Measurements from ENCODE around the gene ZNF784.
"Not testable (repeated sequence)": the region's sequence is repeated elsewhere in the genome, so short reads cannot be mapped to it uniquely, and the experiment has no call there.

ZNF784 gene

GRCh38 chr19:55586976-55587668 is 37.2 kb downstream of the ZNF784 start:
- no peak for TF ChIP-seq CTCF (IDR thresholded peaks at IDR 0.05; ENCODE audit: borderline replicate concordance, extremely low read depth, low read length, poor library complexity, severe bottlenecking)
- no peak for TF ChIP-seq EZH2 (IDR thresholded peaks at IDR 0.05; ENCODE audit: borderline replicate concordance, low read depth, low read length, severe bottlenecking)
- Histone ChIP-seq H3K4me1 (ENCODE audit: insufficient read depth, low read length) (peaks cover 34% of the 10 kb centered on the region), H3K9me3 (ENCODE audit: insufficient read depth, low read length, severe bottlenecking) (no peaks in the 10 kb centered on the region), H3K79me2 (ENCODE audit: insufficient read depth, low read length) (no peaks in the 10 kb centered on the region), H3K27me3 (ENCODE audit: insufficient read depth, low read length, poor library complexity) (no peaks in the 10 kb centered on the region), H3K9ac (ENCODE audit: low read depth, low read length) (0 out of 2 replicates have a peak overlapping the region, but pooled peaks have one; percentile 16), H2AFZ (ENCODE audit: low read depth, low read length) (peak overlapping the region; percentile 58), H3K36me3 (ENCODE audit: insufficient read depth, low read length) (no peaks in the 10 kb centered on the region), H3K4me3 (ENCODE audit: low read depth in 1 of 2, low read length in 2 of 2) (peak overlapping the region in 1 of 2 experiments; percentile 28; a peak in 2 of 4 replicates), H4K20me1 (ENCODE audit: insufficient read depth, low read length) (no peaks in the 10 kb centered on the region), H3K27ac (ENCODE audit: low read length) (no peak overlapping the region), H3K4me2 (ENCODE audit: insufficient read depth, low read length) (peak overlapping the region; percentile 67)
- DNase-seq, result peak; percentile 90
- ATAC-seq (ENCODE audit: insufficient read depth, low read depth), result peak; percentile 79

GRCh38 chr19:55585658-55586339 is 38.6 kb downstream of the ZNF784 start:
- Histone ChIP-seq H3K4me3 (ENCODE audit: low read depth in 1 of 2, low read length in 2 of 2) (peak overlapping the region in 1 of 2 experiments; percentile 53; a peak in 2 of 4 replicates), H3K4me2 (ENCODE audit: insufficient read depth, low read length) (peak overlapping the region; percentile 67)

GRCh38 chr19:55584871-55585270 is 39.5 kb downstream of the ZNF784 start:
- Histone ChIP-seq H3K9ac (ENCODE audit: low read depth, low read length) (no peak overlapping the region), H2AFZ (ENCODE audit: low read depth, low read length) (peak overlapping the region; percentile 72), H4K20me1 (ENCODE audit: insufficient read depth, low read length) (no peaks in the 10 kb centered on the region), H3K4me3 (ENCODE audit: low read depth in 1 of 2, low read length in 2 of 2) (no peak overlapping the region), H3K27me3 (ENCODE audit: insufficient read depth, low read length, poor library complexity) (no peaks in the 10 kb centered on the region), H3K4me1 (ENCODE audit: insufficient read depth, low read length) (peaks cover 46% of the 10 kb centered on the region), H3K4me2 (ENCODE audit: insufficient read depth, low read length) (no peak overlapping the region), H3K27ac (ENCODE audit: low read length) (no peak overlapping the region), H3K79me2 (ENCODE audit: insufficient read depth, low read length) (peaks cover 14% of the 10 kb centered on the region), H3K9me3 (ENCODE audit: insufficient read depth, low read length, severe bottlenecking) (no peaks in the 10 kb centered on the region), H3K36me3 (ENCODE audit: insufficient read depth, low read length) (no peaks in the 10 kb centered on the region)
- ATAC-seq (ENCODE audit: insufficient read depth, low read depth) (no peak), DNase-seq (no peak)
- TF ChIP-seq CTCF (IDR thresholded peaks at IDR 0.05; ENCODE audit: borderline replicate concordance, extremely low read depth, low read length, poor library complexity, severe bottlenecking) (no peak), EZH2 (IDR thresholded peaks at IDR 0.05; ENCODE audit: borderline replicate concordance, low read depth, low read length, severe bottlenecking) (no peak)

More at GRCh38 chr19:55585658-55586339, 38.6 kb downstream of the ZNF784 start:
- peak; percentile 83 for DNase-seq
- TF ChIP-seq CTCF (IDR thresholded peaks at IDR 0.05; ENCODE audit: borderline replicate concordance, extremely low read depth, low read length, poor library complexity, severe bottlenecking) (no peak), EZH2 (IDR thresholded peaks at IDR 0.05; ENCODE audit: borderline replicate concordance, low read depth, low read length, severe bottlenecking) (no peak)
- no peaks in the 10 kb centered on the region for H3K27me3 ChIP-seq (ENCODE audit: insufficient read depth, low read length, poor library complexity)
- H3K27ac ChIP-seq (ENCODE audit: low read length), result peak overlapping the region; percentile 62
- H3K79me2 ChIP-seq (ENCODE audit: insufficient read depth, low read length), result peaks cover 6% of the 10 kb centered on the region
- no peaks in the 10 kb centered on the region for H3K9me3 ChIP-seq (ENCODE audit: insufficient read depth, low read length, severe bottlenecking)
- H3K36me3 ChIP-seq (ENCODE audit: insufficient read depth, low read length), result no peaks in the 10 kb centered on the region
- H4K20me1 ChIP-seq (ENCODE audit: insufficient read depth, low read length), result no peaks in the 10 kb centered on the region
- peak; percentile 76 for ATAC-seq (ENCODE audit: insufficient read depth, low read depth)
- H2AFZ ChIP-seq (ENCODE audit: low read depth, low read length), result peak overlapping the region; percentile 72
- peak overlapping the region; percentile 27 for H3K9ac ChIP-seq (ENCODE audit: low read depth, low read length)
- H3K4me1 ChIP-seq (ENCODE audit: insufficient read depth, low read length), result peaks cover 43% of the 10 kb centered on the region

- H3K27me3 ChIP-seq (ENCODE audit: insufficient read depth, low read length, poor library complexity); H2AFZ ChIP-seq (ENCODE audit: low read depth, low read length); H3K36me3 ChIP-seq (ENCODE audit: insufficient read depth, low read length); ATAC-seq (ENCODE audit: insufficient read depth, low read depth); H3K4me2 ChIP-seq (ENCODE audit: insufficient read depth, low read length); H3K4me3 ChIP-seq (ENCODE audit: low read depth in 1 of 2, low read length in 2 of 2); H3K27ac ChIP-seq (ENCODE audit: low read length); DNase-seq; H4K20me1 ChIP-seq (ENCODE audit: insufficient read depth, low read length); H3K9me3 ChIP-seq (ENCODE audit: insufficient read depth, low read length, severe bottlenecking); H3K9ac ChIP-seq (ENCODE audit: low read depth, low read length): not testable (repeated sequence)
- Histone ChIP-seq H3K79me2 (ENCODE audit: insufficient read depth, low read length) (peaks cover 23% of the 10 kb centered on the region), H3K4me1 (ENCODE audit: insufficient read depth, low read length) (peaks cover 52% of the 10 kb centered on the region)
These were observed 40.5 kb downstream of the ZNF784 start for GRCh38 chr19:55583897-55584296.

- H2AFZ ChIP-seq (ENCODE audit: low read depth, low read length); H3K4me3 ChIP-seq (ENCODE audit: low read depth in 1 of 2, low read length in 2 of 2); H3K9me3 ChIP-seq (ENCODE audit: insufficient read depth, low read length, severe bottlenecking); H3K4me2 ChIP-seq (ENCODE audit: insufficient read depth, low read length); H3K36me3 ChIP-seq (ENCODE audit: insufficient read depth, low read length); H3K27ac ChIP-seq (ENCODE audit: low read length); DNase-seq; ATAC-seq (ENCODE audit: insufficient read depth, low read depth); H3K27me3 ChIP-seq (ENCODE audit: insufficient read depth, low read length, poor library complexity); H4K20me1 ChIP-seq (ENCODE audit: insufficient read depth, low read length); H3K9ac ChIP-seq (ENCODE audit: low read depth, low read length): not testable (repeated sequence)
- Histone ChIP-seq H3K79me2 (ENCODE audit: insufficient read depth, low read length) (peaks cover 23% of the 10 kb centered on the region), H3K4me1 (ENCODE audit: insufficient read depth, low read length) (peaks cover 40% of the 10 kb centered on the region)
These were observed 42.1 kb downstream of the ZNF784 start for GRCh38 chr19:55582284-55582683.
